Measurements from ENCODE around the gene ASIC2.

GRCh38 chr17:33015716-33016346, 277.3 kb downstream of the ASIC2 start:
- TF ChIP-seq CTCF (IDR thresholded peaks at IDR 0.05; ENCODE audit: low read length) = no peak
- no peak for TF ChIP-seq EZH2 (IDR thresholded peaks at IDR 0.05; ENCODE audit: borderline replicate concordance, low read length)

Measured in OCI-LY1 (cell line).